ENCODE results near the gene GRM8.

DNA sequence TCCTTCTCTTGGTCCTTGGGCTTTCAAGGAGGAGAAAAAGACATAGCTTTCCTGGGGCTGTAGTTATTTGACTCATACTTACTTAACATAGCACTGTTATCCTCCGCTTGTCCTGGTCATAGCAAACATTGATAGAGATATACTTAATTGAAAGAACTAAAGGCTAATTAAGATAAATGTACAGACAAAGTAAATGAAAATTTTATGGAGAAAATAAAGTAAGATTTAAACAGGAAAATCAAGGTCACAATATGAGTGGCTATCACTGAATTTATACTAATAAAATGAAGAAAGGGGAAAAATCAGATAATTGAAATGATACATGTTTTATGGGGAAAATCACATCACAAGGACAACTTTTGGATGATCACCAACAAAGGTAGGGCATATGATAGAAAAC is 849.7 kb downstream of the GRM8 start:
- TF ChIP-seq, protein P1, sequence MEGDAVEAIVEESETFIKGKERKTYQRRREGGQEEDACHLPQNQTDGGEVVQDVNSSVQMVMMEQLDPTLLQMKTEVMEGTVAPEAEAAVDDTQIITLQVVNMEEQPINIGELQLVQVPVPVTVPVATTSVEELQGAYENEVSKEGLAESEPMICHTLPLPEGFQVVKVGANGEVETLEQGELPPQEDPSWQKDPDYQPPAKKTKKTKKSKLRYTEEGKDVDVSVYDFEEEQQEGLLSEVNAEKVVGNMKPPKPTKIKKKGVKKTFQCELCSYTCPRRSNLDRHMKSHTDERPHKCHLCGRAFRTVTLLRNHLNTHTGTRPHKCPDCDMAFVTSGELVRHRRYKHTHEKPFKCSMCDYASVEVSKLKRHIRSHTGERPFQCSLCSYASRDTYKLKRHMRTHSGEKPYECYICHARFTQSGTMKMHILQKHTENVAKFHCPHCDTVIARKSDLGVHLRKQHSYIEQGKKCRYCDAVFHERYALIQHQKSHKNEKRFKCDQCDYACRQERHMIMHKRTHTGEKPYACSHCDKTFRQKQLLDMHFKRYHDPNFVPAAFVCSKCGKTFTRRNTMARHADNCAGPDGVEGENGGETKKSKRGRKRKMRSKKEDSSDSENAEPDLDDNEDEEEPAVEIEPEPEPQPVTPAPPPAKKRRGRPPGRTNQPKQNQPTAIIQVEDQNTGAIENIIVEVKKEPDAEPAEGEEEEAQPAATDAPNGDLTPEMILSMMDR (conservative IDR thresholded peaks at IDR 0.05; ENCODE audit: low read length) = no peak
- no peak for TF ChIP-seq EZH2phosphoT487 (IDR thresholded peaks at IDR 0.05; ENCODE audit: borderline replicate concordance)
